Naive thymus-derived CD4-positive, alpha-beta T cell (primary cell): Measurements from ENCODE around the gene EFR3B. TPM values are rescaled to one million over a fixed set of nuclear protein-coding genes. Genes with fewer than 3 reads are reported as not detected.

ENCODE experiments used
- ATAC-seq: fragments of 150-1000 bp; cut with Tn5 transposase; 2 replicates; pipeline ENCODE4 v1.10.0; 2021; ENCODE audit warnings: mild to moderate bottlenecking, moderate library complexity
- CTCF ChIA-PET: fragments of 350-600 bp; sonication (Branson Sonifier 250); formaldehyde crosslinking; loops from one replicate; lab custom pipeline; 2021; ENCODE audit warnings: antibody characterized with exemption; lab: Charles Lee
- POLR2A ChIA-PET: fragments of 350-600 bp; sonication (Branson Sonifier 250); formaldehyde crosslinking; loops from one replicate; lab custom pipeline; 2021; ENCODE audit warnings: antibody characterized with exemption, inconsistent platforms; lab: Charles Lee
- DNase-seq, 9 donors: peaks; one replicate each; pipeline versions ENCODE4 v3.0.0 to v3.0.0-alpha.2; 2020 to 2022; ENCODE audit warnings: mixed read lengths in 1 of 9
- H3K27ac ChIP-seq: one replicate; pipeline ENCODE4 v1.7.0; 2013; ENCODE audit warnings: mild to moderate bottlenecking, low read depth, low read length, moderate library complexity
- H3K27me3 ChIP-seq, 2 donors: one replicate each; pipeline ENCODE4 v1.7.0; 2013; ENCODE audit warnings: low read length in 2 of 2, mild to moderate bottlenecking in 2 of 2, moderate library complexity in 2 of 2; ENCODE audit not compliant: control insufficient read depth in 2 of 2, insufficient read depth in 2 of 2
- H3K36me3 ChIP-seq, 3 experiments: 1 replicate in 2 of 3; 2 replicates in 1 of 3; pipeline ENCODE4 v1.7.0; 2013; ENCODE audit warnings: low read length in 3 of 3, mild to moderate bottlenecking in 3 of 3, moderate library complexity in 1 of 3; ENCODE audit not compliant: insufficient read depth in 3 of 3, control insufficient read depth in 2 of 3
- H3K4me1 ChIP-seq, 2 donors: one replicate each; pipeline ENCODE4 v1.7.0; 2013; ENCODE audit warnings: low read length in 2 of 2, mild to moderate bottlenecking in 2 of 2, moderate library complexity in 1 of 2; ENCODE audit not compliant: control insufficient read depth in 2 of 2, insufficient read depth in 2 of 2
- H3K4me3 ChIP-seq: 2 replicates; pipeline ENCODE4 v1.7.0; 2013; ENCODE audit warnings: mild to moderate bottlenecking, low read length
- H3K9me3 ChIP-seq, 3 experiments: 1 replicate in 2 of 3; 2 replicates in 1 of 3; pipeline ENCODE4 v1.7.0; 2013; ENCODE audit warnings: low read length in 3 of 3; ENCODE audit not compliant: control insufficient read depth in 2 of 3
- H3K27ac Mint-ChIP-seq, 9 donors: one replicate each; pipeline ENCODE4 v1.8.0; 2020 to 2022; ENCODE audit warnings: mixed read lengths in 9 of 9, mild to moderate bottlenecking in 8 of 9, moderate library complexity in 5 of 9, inconsistent platforms in 2 of 9
- H3K27me3 Mint-ChIP-seq, 5 donors: one replicate each; pipeline ENCODE4 v1.8.0; 2021 to 2022; ENCODE audit warnings: mixed read lengths in 5 of 5, mild to moderate bottlenecking in 1 of 5
- H3K36me3 Mint-ChIP-seq, 5 donors: one replicate each; pipeline ENCODE4 v1.8.0; 2020 to 2022; ENCODE audit warnings: mixed read lengths in 5 of 5, mild to moderate bottlenecking in 3 of 5, inconsistent platforms in 1 of 5
- H3K4me1 Mint-ChIP-seq, 7 donors: one replicate each; pipeline ENCODE4 v1.8.0; 2020 to 2022; ENCODE audit warnings: mixed read lengths in 7 of 7, mild to moderate bottlenecking in 3 of 7, inconsistent platforms in 1 of 7
- H3K4me3 Mint-ChIP-seq, 10 donors: one replicate each; pipeline ENCODE4 v1.8.0; 2020 to 2022; ENCODE audit warnings: mild to moderate bottlenecking in 10 of 10, mixed read lengths in 10 of 10, moderate library complexity in 6 of 10, inconsistent platforms in 2 of 10
- H3K9me3 Mint-ChIP-seq, 11 donors: one replicate each; pipeline ENCODE4 v1.8.0; 2020 to 2022; ENCODE audit warnings: mixed read lengths in 11 of 11, mild to moderate bottlenecking in 4 of 11, inconsistent platforms in 1 of 11, moderate library complexity in 1 of 11
- intact Hi-C, 2 donors: fragments of 100-400 bp; cut with micrococcal nuclease; formaldehyde crosslinking; loops; one replicate each; pipeline ENCODE4 v1.15.1; 2023
- polyA plus RNA-seq, 2 donors: library from polyadenylated mRNA; unstranded; fragments of 300-500 nt; fragmentation: Illumina TruSeq; gene quantifications; one replicate each; pipeline ENCODE4 v1.2.3, GENCODE V29; 2021
- total RNA-seq, 6 experiments: library from RNA in 5 of 6; stranded (reverse) in 5 of 6; gene quantifications; 1 replicate in 5 of 6; 2 replicates in 1 of 6; pipeline ENCODE4 v1.2.3 and lab custom pipeline; 2021 to 2026

EFR3B gene
- total and polyA plus RNA-seq, 7 experiments from 2014 or later = 0.05 to 0.10 (median 0.08) TPM; not detected in 3

GRCh38 chr2:25151718-25152117 is 109.8 kb downstream of the EFR3B start:
- DNase-seq = no peak
- Histone ChIP-seq H3K4me1 (no peaks in the 10 kb centered on the region), H3K36me3 (no peaks in the 10 kb centered on the region), H3K4me3 (no peak overlapping the region), H3K27ac (no peak overlapping the region), H3K9me3 (no peaks in the 10 kb centered on the region), H3K27me3 (no peaks in the 10 kb centered on the region)
- CTCF ChIA-PET = no interaction called here
- no peak overlapping the region for H3K27ac Mint-ChIP-seq
- no peaks in the 10 kb centered on the region for H3K36me3 Mint-ChIP-seq
- H3K27me3 Mint-ChIP-seq = peaks cover 0 to 5% (median 0%) of the 10 kb centered on the region in 5 donors
- intact Hi-C loops = no loop called here
- no peaks in the 10 kb centered on the region for H3K4me1 Mint-ChIP-seq
- no peak for ATAC-seq
- H3K4me3 Mint-ChIP-seq = no peak overlapping the region
- no peaks in the 10 kb centered on the region for H3K9me3 Mint-ChIP-seq
- POLR2A ChIA-PET = no interaction called here

- no peaks in the 10 kb centered on the region for H3K27me3 Mint-ChIP-seq
- intact Hi-C loops = no loop called here
- CTCF ChIA-PET = no interaction called here
- Histone ChIP-seq H3K27ac (no peak overlapping the region), H3K4me1 (peaks cover 1 to 4% of the 10 kb centered on the region in 2 donors), H3K27me3 (no peaks in the 10 kb centered on the region), H3K4me3 (no peak overlapping the region), H3K36me3 (no peaks in the 10 kb centered on the region), H3K9me3 (no peaks in the 10 kb centered on the region)
- peaks cover 0 to 6% (median 0%) of the 10 kb centered on the region in 5 donors for H3K36me3 Mint-ChIP-seq
- POLR2A ChIA-PET = interaction anchor here (0.6 kb wide), 1 partner anchor 9 kb away, joined by 4 read pairs; no protein-coding TSS in a partner anchor
- no peaks in the 10 kb centered on the region for H3K9me3 Mint-ChIP-seq
- DNase-seq = no peak
- no peak overlapping the region for H3K4me3 Mint-ChIP-seq
- no peak overlapping the region for H3K27ac Mint-ChIP-seq
- peaks cover 4 to 16% (median 8%) of the 10 kb centered on the region in 7 donors for H3K4me1 Mint-ChIP-seq
- no peak for ATAC-seq
Measured at GRCh38 chr2:25155401-25155800, 113.5 kb downstream of the EFR3B start.

- intact Hi-C loops = no loop called here
- no peak overlapping the region for H3K4me3 Mint-ChIP-seq
- ChIA-PET CTCF (no interaction called here), POLR2A (no interaction called here)
- no peak overlapping the region for H3K27ac ChIP-seq
- peaks cover 9% of the 10 kb centered on the region in 2 donors for H3K4me1 ChIP-seq
- H3K4me1 Mint-ChIP-seq = peaks cover 8 to 18% (median 15%) of the 10 kb centered on the region in 7 donors
- DNase-seq (no peak), ATAC-seq (no peak)
- no peaks in the 10 kb centered on the region for H3K36me3 ChIP-seq
- peaks cover 0 to 8% (median 0%) of the 10 kb centered on the region in 5 donors for H3K36me3 Mint-ChIP-seq
- H3K9me3 ChIP-seq = no peaks in the 10 kb centered on the region
- H3K27me3 Mint-ChIP-seq = peaks cover 0 to 7% (median 0%) of the 10 kb centered on the region in 5 donors
- H3K27ac Mint-ChIP-seq = no peak overlapping the region
- no peaks in the 10 kb centered on the region for H3K27me3 ChIP-seq
- peaks cover 0 to 5% (median 0%) of the 10 kb centered on the region in 11 donors for H3K9me3 Mint-ChIP-seq
- no peak overlapping the region for H3K4me3 ChIP-seq
Measured at GRCh38 chr2:25158096-25158852, 116.4 kb downstream of the EFR3B start.

- DNase-seq = no peak
Measured at GRCh38 chr2:25159949-25160348, 118.1 kb downstream of the EFR3B start.

GRCh38 chr2:25160376-25160775 is 118.5 kb downstream of the EFR3B start:
- H3K27me3 Mint-ChIP-seq = peaks cover 0 to 17% (median 0%) of the 10 kb centered on the region in 5 donors
- ChIA-PET POLR2A (interaction anchor here (0.6 kb wide), 1 partner anchor 1101 kb away, joined by 3 read pairs; no protein-coding TSS in a partner anchor), CTCF (no interaction called here)
- peak overlapping the region; percentile 52 for H3K4me3 ChIP-seq
- H3K36me3 Mint-ChIP-seq = peaks cover 0 to 8% (median 0%) of the 10 kb centered on the region in 5 donors
- peak overlapping the region in 8 of 9 donors; percentile 14 to 83 (median 76) for H3K27ac Mint-ChIP-seq
- peaks cover 0 to 5% (median 0%) of the 10 kb centered on the region in 11 donors for H3K9me3 Mint-ChIP-seq
- no peaks in the 10 kb centered on the region for H3K36me3 ChIP-seq
- peaks cover 8 to 21% (median 16%) of the 10 kb centered on the region in 7 donors for H3K4me1 Mint-ChIP-seq
- H3K4me1 ChIP-seq = peaks cover 9% of the 10 kb centered on the region in 2 donors
- H3K9me3 ChIP-seq = no peaks in the 10 kb centered on the region
- DNase-seq (no peak), ATAC-seq (no peak)
- no peaks in the 10 kb centered on the region for H3K27me3 ChIP-seq
- H3K4me3 Mint-ChIP-seq = peak overlapping the region; percentile 42 to 82 (median 64)
- intact Hi-C loops = no loop called here
- no peak overlapping the region for H3K27ac ChIP-seq

More at GRCh38 chr2:25159949-25160348, 118.1 kb downstream of the EFR3B start:
- no peak for ATAC-seq
- H3K27me3 ChIP-seq = no peaks in the 10 kb centered on the region
- H3K4me1 ChIP-seq = peaks cover 9% of the 10 kb centered on the region in 2 donors
- H3K9me3 ChIP-seq = no peaks in the 10 kb centered on the region
- no peak overlapping the region for H3K4me3 ChIP-seq
- Mint-ChIP-seq H3K9me3 (peaks cover 0 to 5% (median 0%) of the 10 kb centered on the region in 11 donors), H3K4me3 (peak overlapping the region in 9 of 10 donors; percentile 21 to 82 (median 61)), H3K36me3 (peaks cover 0 to 8% (median 0%) of the 10 kb centered on the region in 5 donors), H3K27ac (peak overlapping the region in 6 of 9 donors; percentile 4 to 83 (median 52)), H3K27me3 (peaks cover 0 to 12% (median 0%) of the 10 kb centered on the region in 5 donors), H3K4me1 (peaks cover 8 to 18% (median 15%) of the 10 kb centered on the region in 7 donors)
- no peak overlapping the region for H3K27ac ChIP-seq
- intact Hi-C loops = no loop called here
- CTCF ChIA-PET = no interaction called here
- H3K36me3 ChIP-seq = no peaks in the 10 kb centered on the region
- POLR2A ChIA-PET = interaction anchor here (0.6 kb wide), 1 partner anchor 1100 kb away, joined by 3 read pairs; no protein-coding TSS in a partner anchor

- Mint-ChIP-seq H3K4me1 (peaks cover 12 to 29% (median 19%) of the 10 kb centered on the region in 7 donors), H3K36me3 (peaks cover 0 to 8% (median 0%) of the 10 kb centered on the region in 5 donors), H3K27me3 (peaks cover 0 to 25% (median 0%) of the 10 kb centered on the region in 5 donors), H3K27ac (peak overlapping the region in 8 of 9 donors; percentile 30 to 83 (median 68)), H3K9me3 (peaks cover 0 to 5% (median 0%) of the 10 kb centered on the region in 11 donors), H3K4me3 (peak overlapping the region; percentile 48 to 82 (median 70))
- intact Hi-C loops = no loop called here
- Histone ChIP-seq H3K9me3 (no peaks in the 10 kb centered on the region), H3K36me3 (no peaks in the 10 kb centered on the region), H3K27me3 (no peaks in the 10 kb centered on the region), H3K4me3 (peak overlapping the region; percentile 52), H3K4me1 (peaks cover 9% of the 10 kb centered on the region in 2 donors), H3K27ac (peak overlapping the region; percentile 67)
- ATAC-seq = peak; percentile 72
- DNase-seq = peak; percentile 30 to 74 (median 48)
- ChIA-PET CTCF (no interaction called here), POLR2A (no interaction called here)
Measured at GRCh38 chr2:25161055-25161781, 119.3 kb downstream of the EFR3B start.
